Left kidney (tissue), 2 donors: Measurements from ENCODE around the gene TMEM150C. TPM values are rescaled to one million over a fixed set of nuclear protein-coding genes. Genes with fewer than 3 reads are reported as not detected.
A peak's percentile ranks its signal among the peaks of the same experiment; 100 is the strongest.
"Not testable (repeated sequence)": the region's sequence is repeated elsewhere in the genome, so short reads cannot be mapped to it uniquely, and the experiment has no call there.

Experiments
- DNase-seq: peaks from one replicate; pipeline ENCODE4 v3.0.0-alpha.2; 2013
- polyA plus RNA-seq: library from polyadenylated mRNA; unstranded; fragments of 120-200 nt; gene quantifications from one replicate; pipeline ENCODE4 v1.2.1, GENCODE V29; 2013; ENCODE audit not compliant: insufficient read length

The TMEM150C gene
- polyA plus RNA-seq, 1 donor = 34.5 TPM

DNA sequence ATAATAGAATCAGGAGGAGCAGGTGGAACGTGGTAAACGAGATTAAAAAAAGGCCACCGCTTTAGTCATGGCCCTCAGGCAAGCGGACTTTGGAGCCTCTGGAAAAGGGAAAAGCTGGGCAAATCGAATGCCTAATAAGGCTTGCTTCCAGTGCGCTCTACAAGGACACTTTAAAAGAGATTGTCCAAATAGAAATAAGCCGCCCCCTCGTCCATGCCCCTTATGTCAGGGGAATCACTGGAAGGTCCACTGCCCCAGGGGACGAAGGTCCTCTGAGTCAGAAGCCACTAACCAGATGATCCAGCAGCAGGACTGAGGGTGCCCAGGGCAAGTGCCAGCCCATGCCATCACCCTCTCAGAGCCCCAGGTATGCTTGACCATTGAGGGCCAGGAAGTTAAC is 84.3 kb downstream of the TMEM150C start:
- not testable (repeated sequence) for DNase-seq

GRCh38 chr4:82475931-82476330 is 85.9 kb downstream of the TMEM150C start:
- not testable (repeated sequence) for DNase-seq

GRCh38 chr4:82473621-82474164 is 88.1 kb downstream of the TMEM150C start:
- DNase-seq = no peak

GRCh38 chr4:82473080-82473479 is 88.7 kb downstream of the TMEM150C start:
- not testable (repeated sequence) for DNase-seq

DNA sequence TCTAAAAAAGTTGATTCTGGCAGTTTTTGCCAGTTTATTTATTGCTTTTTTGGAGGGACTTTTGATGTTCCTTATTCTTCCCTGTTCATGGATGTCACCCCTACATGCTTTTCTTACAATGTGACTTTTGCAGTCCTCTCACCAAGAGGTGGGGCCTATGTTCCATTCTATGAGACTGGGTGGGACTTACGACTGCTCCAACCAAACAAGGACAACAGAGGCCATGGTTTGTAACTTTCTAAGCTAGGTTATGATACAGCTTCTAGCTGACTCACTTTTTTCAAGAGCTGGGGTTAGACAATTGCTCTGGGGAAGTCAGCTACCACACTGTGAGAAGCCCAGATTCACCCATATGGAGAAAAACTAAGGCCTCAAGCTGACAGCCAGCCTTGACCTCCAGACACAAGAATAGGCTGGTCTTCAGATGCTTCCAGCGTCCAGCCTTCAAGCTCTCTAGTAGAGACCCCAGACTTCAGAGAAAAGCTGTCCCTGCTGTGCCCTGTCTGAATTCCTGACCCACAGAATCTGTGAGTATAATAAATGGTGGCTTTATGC is 91.9 kb downstream of the TMEM150C start:
- DNase-seq = no peak

DNA sequence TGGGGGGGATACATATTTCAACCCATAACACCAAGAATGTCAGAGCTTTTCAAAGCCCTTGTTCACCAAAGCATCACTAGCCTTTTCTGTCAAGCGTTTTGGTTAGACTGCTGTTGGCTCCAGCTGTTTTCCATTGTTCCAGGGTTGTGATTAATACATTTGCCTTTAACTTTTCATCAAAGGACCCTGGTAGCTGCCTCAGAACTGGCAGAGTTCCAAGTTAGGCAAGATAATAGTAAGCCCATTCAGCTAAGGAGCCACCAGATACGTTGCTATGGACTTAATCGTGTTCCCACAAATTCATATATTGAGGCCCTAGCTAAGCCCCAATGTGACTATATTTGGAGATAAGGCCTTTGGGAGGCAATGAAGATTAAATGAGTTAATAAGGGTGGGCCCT is 94.3 kb downstream of the TMEM150C start:
- DNase-seq = no peak

DNA sequence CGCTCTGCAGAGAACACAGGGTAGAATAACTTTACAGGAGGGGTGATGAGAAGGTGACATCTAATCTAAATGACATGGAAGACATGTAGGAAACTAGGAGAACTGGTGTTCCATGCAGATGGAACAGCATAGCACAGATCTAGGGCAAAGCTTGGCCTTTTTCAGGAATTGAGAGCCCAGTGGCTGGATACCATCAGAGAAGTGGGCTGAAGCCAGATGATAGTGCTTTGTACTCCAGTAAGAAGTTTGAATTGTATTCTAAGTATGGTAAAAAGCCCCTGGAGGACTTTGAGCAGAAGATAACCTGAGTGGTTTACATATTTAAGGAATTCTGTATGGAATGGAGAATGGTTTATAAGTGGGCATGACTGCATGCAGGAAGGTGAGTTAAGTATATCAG is 98.6 kb downstream of the TMEM150C start:
- no peak for DNase-seq

GRCh38 chr4:82462415-82462831 is 99.4 kb downstream of the TMEM150C start:
- peak; percentile 87 for DNase-seq

- DNase-seq = no peak
Measured at GRCh38 chr4:82461710-82462109, 100.1 kb downstream of the TMEM150C start.

GRCh38 chr4:82458729-82459128 is 103.1 kb downstream of the TMEM150C start:
- DNase-seq = no peak

GRCh38 chr4:82457266-82457665 is 104.5 kb downstream of the TMEM150C start:
- no peak for DNase-seq

GRCh38 chr4:82452026-82452425 is 109.8 kb downstream of the TMEM150C start:
- DNase-seq = no peak

DNA sequence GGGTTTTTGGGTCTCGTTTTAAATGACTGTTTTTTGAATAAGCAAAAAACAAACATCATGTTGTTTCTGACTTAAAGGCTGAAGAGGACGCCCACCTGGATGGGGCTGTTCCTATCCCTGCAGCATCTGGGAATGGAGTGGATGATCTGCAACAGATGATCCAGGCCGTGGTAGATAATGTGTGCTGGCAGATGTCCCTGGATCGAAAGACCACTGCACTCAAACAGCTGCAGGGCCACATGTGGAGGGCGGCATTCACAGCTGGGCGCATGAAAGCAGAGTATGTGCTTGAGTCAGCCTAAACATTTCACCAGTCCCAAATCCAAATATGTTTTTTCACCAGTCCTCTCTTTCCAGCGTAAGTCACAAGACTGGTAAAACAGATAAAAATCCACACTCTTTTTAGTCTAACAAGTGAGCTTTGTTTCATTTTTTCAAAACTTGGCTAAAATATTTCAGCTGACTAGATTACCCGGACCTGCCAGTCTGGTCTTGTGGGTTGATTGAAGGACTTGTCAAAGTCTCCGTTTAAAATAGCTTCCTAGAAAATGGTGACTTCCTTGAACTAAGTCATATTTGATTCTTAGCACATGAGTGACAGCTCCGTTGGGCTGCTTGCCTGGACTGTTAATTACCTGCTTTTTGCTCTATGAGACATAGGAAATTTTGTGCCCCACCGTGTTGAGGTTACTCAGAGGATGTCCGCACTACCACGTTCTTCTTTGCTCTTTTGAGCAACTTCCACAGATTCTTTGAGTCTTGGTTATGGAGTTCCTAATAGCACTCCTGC is 110.6 kb downstream of the TMEM150C start:
- DNase-seq = no peak

- DNase-seq = no peak
Measured at GRCh38 chr4:82447886-82448285, 113.9 kb downstream of the TMEM150C start.

GRCh38 chr4:82439088-82439487 is 122.7 kb downstream of the TMEM150C start:
- DNase-seq = no peak

GRCh38 chr4:82437285-82438005 is 124.3 kb downstream of the TMEM150C start:
- DNase-seq = no peak

GRCh38 chr4:82436780-82437179 is 125.0 kb downstream of the TMEM150C start:
- DNase-seq = no peak

DNA sequence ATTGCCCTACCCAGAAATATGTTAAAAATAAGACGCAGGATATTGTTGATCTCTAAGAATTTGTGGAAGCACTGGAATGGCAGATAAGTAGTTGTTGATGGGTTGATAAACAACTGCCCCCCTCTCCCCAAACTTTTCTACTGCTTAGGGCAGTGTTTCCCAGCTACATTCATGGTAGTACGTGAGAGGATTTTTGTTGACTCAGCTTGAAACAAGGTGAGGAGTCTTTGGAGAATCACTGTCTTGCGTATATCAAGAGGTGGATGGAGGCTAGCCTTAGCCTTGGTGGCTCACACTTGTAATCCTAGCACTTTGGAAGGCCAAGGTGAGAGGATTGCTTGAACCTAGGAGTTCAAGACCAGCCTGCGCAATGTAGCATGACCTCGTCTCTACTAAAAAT is 125.7 kb downstream of the TMEM150C start:
- no peak for DNase-seq

DNA sequence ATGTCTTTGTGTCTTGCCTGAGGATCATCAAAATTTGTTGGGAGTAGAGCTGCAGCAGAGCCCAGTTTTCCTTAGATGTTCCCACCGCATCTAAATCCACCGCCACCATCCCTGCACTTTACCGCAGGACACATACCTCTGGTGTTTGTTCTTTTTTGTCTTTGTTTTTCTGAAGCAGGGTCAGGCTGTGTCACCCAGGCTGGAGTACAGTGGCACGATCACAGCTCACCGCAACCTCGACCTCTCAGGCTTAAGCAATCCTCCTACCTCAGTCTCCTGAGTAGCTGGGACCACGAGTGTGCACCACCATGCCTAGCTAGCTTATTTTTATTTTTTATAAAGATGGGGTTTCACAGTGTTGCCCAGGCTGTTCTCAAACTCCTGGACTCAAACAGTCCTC is 126.8 kb downstream of the TMEM150C start:
- DNase-seq = no peak

GRCh38 chr4:82433791-82434190 is 128.0 kb downstream of the TMEM150C start:
- no peak for DNase-seq
